K562 (cell line): Measurements from ENCODE around the gene CCDC196. TPM values are rescaled to one million over a fixed set of nuclear protein-coding genes. Genes with fewer than 3 reads are reported as not detected.

ENCODE experiments used
- BCL6 ChIP-seq: fragments of 250-450 bp; sonication (Bioruptor Pico); IDR thresholded peaks from 2 replicates; pipeline ENCODE4 v1.4.0; 2020
- BRF1 ChIP-seq: IDR thresholded peaks from 3 replicates; pipeline ENCODE4 v1.6.1; 2011; ENCODE audit warnings: borderline replicate concordance, mild to moderate bottlenecking; ENCODE audit not compliant: insufficient read length; ENCODE audit errors: extremely low read depth
- CHD7 ChIP-seq: fragments of 200-600 bp; sonication (generic); IDR thresholded peaks from one replicate; pipeline ENCODE4 v1.6.1; 2012; ENCODE audit warnings: mild to moderate bottlenecking, low read depth, low read length, inconsistent platforms
- GABPA ChIP-seq: fragments of 200-800 bp; sonication (Bioruptor generic); conservative IDR thresholded peaks from 2 replicates; pipeline ENCODE4 v1.6.1; 2016; ENCODE audit warnings: low read depth, missing genetic modification characterization, missing compliant biosample characterization
- PHF20 ChIP-seq: fragments of 450-650 bp; IDR thresholded peaks from 2 replicates; pipeline ENCODE4 v1.6.1; 2018; ENCODE audit not compliant: partially characterized antibody
- PPARD ChIP-seq: fragments of 250-450 bp; sonication (Bioruptor Pico); IDR thresholded peaks from 2 replicates; pipeline ENCODE4 v1.8.0; 2022; ENCODE audit warnings: inconsistent platforms, mild to moderate bottlenecking, moderate library complexity
- RREB1 ChIP-seq: fragments of 250-450 bp; sonication (Bioruptor Pico); IDR thresholded peaks from 2 replicates; pipeline ENCODE4 v1.4.0; 2020
- ZNF512 ChIP-seq: IDR thresholded peaks from 2 replicates; pipeline ENCODE4 v1.6.1; 2016; ENCODE audit warnings: missing genetic modification characterization, missing compliant biosample characterization
- polyA plus RNA-seq, 8 experiments: library from polyadenylated mRNA; depleted of rRNA in 4 of 8; stranded (reverse) in 5 of 8; unstranded in 3 of 8; fragments of >200 nt; fragmentation: Nextera tagmentation in 2 of 8; fragmentation: Illumina TruSeq in 1 of 8; extraction: Ambion mirVana in 2 of 8; extraction: Trizol in 1 of 8; gene quantifications; 2 replicates each; pipeline versions ENCODE4 v1.2.1 to v1.2.3, GENCODE V29; 2011 to 2014; ENCODE audit warnings: inconsistent platforms in 1 of 8, missing spikeins in 1 of 8
- total RNA-seq, 7 experiments: library from RNA; depleted of rRNA in 6 of 7; stranded (reverse); fragments of >200 nt in 6 of 7; fragmentation: Illumina TruSeq in 2 of 7; extraction: Trizol in 2 of 7; gene quantifications; 2 replicates each; pipeline versions ENCODE4 v1.2.1 to v1.2.3, GENCODE V29; 2011 to 2021; ENCODE audit warnings: low replicate concordance in 1 of 7

CCDC196 gene
- total and polyA plus RNA-seq, 9 of the 15 experiments (the other 6 are each of a cell fraction or from before 2014, with no cell fraction given) = not detected

GRCh38 chr14:66507722-66508546 lies 21.8 kb downstream of the CCDC196 start, which contains the start of gene GPHN (continued):
- no peak for TF ChIP-seq ZNF512 (tag)
- TF ChIP-seq PPARD (CRISPR knock-in tag) = no peak
- no peak for TF ChIP-seq CHD7
- TF ChIP-seq BRF1 = no peak
- TF ChIP-seq PHF20 = no peak
- TF ChIP-seq BCL6 (CRISPR knock-in tag) = no peak
- no peak for TF ChIP-seq RREB1 (CRISPR knock-in tag)
- no peak for TF ChIP-seq GABPA (tag)
